ENCODE results near the gene USP48.
A peak's percentile ranks its signal among the peaks of the same experiment; 100 is the strongest.
"Not testable (repeated sequence)": the region's sequence is repeated elsewhere in the genome, so short reads cannot be mapped to it uniquely, and the experiment has no call there.

Gene USP48

GRCh38 chr1:21815724-21816321 lies 32.9 kb upstream of the USP48 start:
- DNase-seq = no peak

- no peak for DNase-seq
Measured at GRCh38 chr1:21814981-21815582, 32.1 kb upstream of the USP48 start.

GRCh38 chr1:21814241-21814918 lies 31.4 kb upstream of the USP48 start:
- DNase-seq = no peak

- DNase-seq = no peak
Measured at GRCh38 chr1:21813542-21813941, 30.6 kb upstream of the USP48 start.

GRCh38 chr1:21811875-21812305 lies 28.9 kb upstream of the USP48 start, which contains the start of gene LDLRAD2:
Gene LDLRAD2, plus strand, starts transcription at chr1:21812265. Its CDS starts 187 bp downstream, at chr1:21812452.
- no peak for DNase-seq

- no peak for DNase-seq
Measured at GRCh38 chr1:21804536-21804935, 21.6 kb upstream of the USP48 start.

- DNase-seq = no peak
Measured at GRCh38 chr1:21801100-21801499, 18.2 kb upstream of the USP48 start.

GRCh38 chr1:21799730-21800129 lies 16.8 kb upstream of the USP48 start:
- DNase-seq = no peak

GRCh38 chr1:21795075-21795474 lies 12.1 kb upstream of the USP48 start:
- DNase-seq = no peak

GRCh38 chr1:21794656-21795055 lies 11.7 kb upstream of the USP48 start:
- DNase-seq = no peak

- DNase-seq = no peak
Measured at GRCh38 chr1:21793104-21793503, 10.2 kb upstream of the USP48 start.

- DNase-seq = no peak
Measured at GRCh38 chr1:21786640-21787039, 3.7 kb upstream of the USP48 start.

- DNase-seq = not testable (repeated sequence)
Measured at GRCh38 chr1:21785764-21786163, 2.8 kb upstream of the USP48 start.

GRCh38 chr1:21783679-21784603 lies 992 bp upstream of the USP48 start:
- DNase-seq = no peak

GRCh38 chr1:21782349-21782867 lies 541 bp downstream of the USP48 start:
- peak; percentile 52 to 88 (median 87) for DNase-seq

- DNase-seq = peak in 1 of 3 experiments; percentile 34
Measured at GRCh38 chr1:21781815-21782348, 1.1 kb downstream of the USP48 start.

- DNase-seq = no peak
Measured at GRCh38 chr1:21779613-21780521, 3.1 kb downstream of the USP48 start.

GRCh38 chr1:21778405-21778727 lies 4.6 kb downstream of the USP48 start:
- no peak for DNase-seq

- not testable (repeated sequence) for DNase-seq
Measured at GRCh38 chr1:21776925-21777324, 6.0 kb downstream of the USP48 start.

GRCh38 chr1:21775985-21776562 lies 6.9 kb downstream of the USP48 start:
- DNase-seq = no peak

GRCh38 chr1:21775550-21775914 lies 7.4 kb downstream of the USP48 start:
- DNase-seq = no peak

Measured in NCI-H1417 (cell line).